SK-N-SH treated with all-trans-retinoic acid at 6 μM for 48 hours (cell line): ENCODE data around the gene IMPACT.

Source experiments
- ARNTL ChIP-seq: fragments of 450-650 bp; formaldehyde crosslinking; IDR thresholded peaks from 2 replicates; pipeline ENCODE4 v1.5.0; 2020; ENCODE audit warnings: low read depth, mild to moderate bottlenecking, moderate library complexity, borderline replicate concordance
- CSDC2 ChIP-seq: fragments of 250-450 bp; sonication (Bioruptor Pico); IDR thresholded peaks from 2 replicates; pipeline ENCODE4 v1.5.0; 2020; ENCODE audit warnings: mild to moderate bottlenecking, moderate library complexity
- CSRNP3 ChIP-seq: fragments of 250-450 bp; sonication (Bioruptor Pico); IDR thresholded peaks from 2 replicates; pipeline ENCODE4 v1.5.1; 2021; ENCODE audit warnings: mild to moderate bottlenecking, moderate library complexity
- POU6F1 ChIP-seq: fragments of 250-450 bp; sonication (Bioruptor Pico); IDR thresholded peaks from 2 replicates; pipeline ENCODE4 v1.8.0; 2021; ENCODE audit warnings: low read depth, mild to moderate bottlenecking, moderate library complexity, borderline replicate concordance
- PPARA ChIP-seq: fragments of 250-450 bp; sonication (Bioruptor Pico); IDR thresholded peaks from 2 replicates; pipeline ENCODE4 v1.5.0; 2020; ENCODE audit warnings: mild to moderate bottlenecking, borderline replicate concordance
- RARB ChIP-seq: fragments of 250-450 bp; sonication (Bioruptor Pico); IDR thresholded peaks from 2 replicates; pipeline ENCODE4 v1.8.0; 2021; ENCODE audit warnings: mild to moderate bottlenecking, moderate library complexity
- SNAI2 ChIP-seq: fragments of 250-450 bp; sonication (Bioruptor Pico); IDR thresholded peaks from 2 replicates; pipeline ENCODE4 v1.5.0; 2020; ENCODE audit warnings: mild to moderate bottlenecking, moderate library complexity
- ZFP30 ChIP-seq: fragments of 450-650 bp; formaldehyde crosslinking; IDR thresholded peaks from 2 replicates; pipeline ENCODE4 v1.5.0; 2022; ENCODE audit warnings: mild to moderate bottlenecking, moderate library complexity
- TF ChIP-seq, protein P1 (sequence below): fragments of 250-450 bp; sonication (Bioruptor Pico); IDR thresholded peaks from 2 replicates; pipeline ENCODE4 v1.5.1; 2020; ENCODE audit warnings: low read depth, mild to moderate bottlenecking, moderate library complexity

DNA sequence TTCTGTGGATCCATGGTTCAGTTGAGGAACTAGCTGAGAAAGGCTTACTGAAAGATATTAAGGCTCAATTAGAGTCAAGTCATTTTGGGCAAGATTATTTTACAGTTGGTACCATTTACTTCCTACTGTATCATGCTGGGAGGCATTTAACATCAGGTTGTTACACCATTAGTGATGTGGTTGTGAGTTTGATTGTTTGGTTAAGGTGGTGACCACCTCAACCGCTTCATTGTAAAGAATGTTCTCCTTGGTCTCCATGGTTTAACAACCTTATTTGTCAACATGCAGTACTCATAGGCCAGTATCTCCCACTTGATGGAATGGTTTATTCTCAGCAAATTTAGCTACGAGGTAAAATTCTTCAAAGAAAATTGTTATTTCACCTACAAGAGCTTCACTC is 68.1 kb downstream of the IMPACT start:
- TF ChIP-seq PPARA (CRISPR knock-in tag) (no peak), CSDC2 (CRISPR knock-in tag) (no peak), SNAI2 (no peak), POU6F1 (no peak), RARB (CRISPR knock-in tag) (no peak), ZFP30 (CRISPR knock-in tag) (no peak), ARNTL (CRISPR knock-in tag) (no peak), CSRNP3 (no peak)
- TF ChIP-seq, protein P1, sequence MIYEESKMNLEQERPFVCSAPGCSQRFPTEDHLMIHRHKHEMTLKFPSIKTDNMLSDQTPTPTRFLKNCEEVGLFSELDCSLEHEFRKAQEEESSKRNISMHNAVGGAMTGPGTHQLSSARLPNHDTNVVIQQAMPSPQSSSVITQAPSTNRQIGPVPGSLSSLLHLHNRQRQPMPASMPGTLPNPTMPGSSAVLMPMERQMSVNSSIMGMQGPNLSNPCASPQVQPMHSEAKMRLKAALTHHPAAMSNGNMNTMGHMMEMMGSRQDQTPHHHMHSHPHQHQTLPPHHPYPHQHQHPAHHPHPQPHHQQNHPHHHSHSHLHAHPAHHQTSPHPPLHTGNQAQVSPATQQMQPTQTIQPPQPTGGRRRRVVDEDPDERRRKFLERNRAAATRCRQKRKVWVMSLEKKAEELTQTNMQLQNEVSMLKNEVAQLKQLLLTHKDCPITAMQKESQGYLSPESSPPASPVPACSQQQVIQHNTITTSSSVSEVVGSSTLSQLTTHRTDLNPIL (CRISPR knock-in tag): no peak
